Measurements from ENCODE around the gene RHBDL1. TPM values are rescaled to one million over a fixed set of nuclear protein-coding genes. Genes with fewer than 3 reads are reported as not detected.

The RHBDL1 gene
- polyA plus RNA-seq, 1 donor from 2014 or later = 7.2 TPM

- Histone ChIP-seq H3K4me2 (ENCODE audit: low read length) (no peak within 1 kb of the TSS), H3K4me3 (ENCODE audit: low read length) (no peak within 1 kb of the TSS), H3K79me2 (replicated peaks; ENCODE audit: insufficient read depth, low read length) (no peaks in the 10 kb centered on the region), H4K20me1 (ENCODE audit: insufficient read depth) (no peaks in the 10 kb centered on the region), H3K9me3 (ENCODE audit: low read length) (no peaks in the 10 kb centered on the region), H3K9ac (ENCODE audit: low read length) (no peak within 1 kb of the TSS), H2AFZ (ENCODE audit: low read depth, low read length) (no peak within 1 kb of the TSS), H3F3A (ENCODE audit: insufficient read depth, low read length, poor library complexity, severe bottlenecking) (no peaks in the 10 kb centered on the region), H3K27me3 (ENCODE audit: insufficient read depth, low read depth, low read length) (no peaks in the 10 kb centered on the region), H3K27ac (ENCODE audit: low read length) (no peak within 1 kb of the TSS), H3K36me3 (ENCODE audit: insufficient read depth, low read length) (no peaks in the 10 kb centered on the region), H3K9me2 (ENCODE audit: insufficient read depth, low read length) (no peaks in the 10 kb centered on the region)
- no peak for TF ChIP-seq CTCF (IDR thresholded peaks at IDR 0.05; ENCODE audit: poor library complexity, severe bottlenecking)
- no peak for TF ChIP-seq EP300 (conservative IDR thresholded peaks at IDR 0.05; ENCODE audit: poor library complexity, severe bottlenecking)
- no peak for TF ChIP-seq POLR2AphosphoS5 (IDR thresholded peaks at IDR 0.05)
- TF ChIP-seq RAD21 (conservative IDR thresholded peaks at IDR 0.05) = no peak
- TF ChIP-seq SMC3 (conservative IDR thresholded peaks at IDR 0.05; ENCODE audit: poor library complexity) = no peak
- no peak for TF ChIP-seq REST (IDR thresholded peaks at IDR 0.05; ENCODE audit: borderline replicate concordance)
- TF ChIP-seq TAF1 (IDR thresholded peaks at IDR 0.05; ENCODE audit: low read depth) = no peak
- TF ChIP-seq MXI1 (conservative IDR thresholded peaks at IDR 0.05; ENCODE audit: poor library complexity, severe bottlenecking) = no peak
- TF ChIP-seq EZH2 (IDR thresholded peaks at IDR 0.05; ENCODE audit: borderline replicate concordance, insufficient read depth, low read length, poor library complexity, severe bottlenecking) = no peak
Measured at GRCh38 chr16:630815-631405, 44.6 kb upstream of the RHBDL1 start, which contains the start of gene WFIKKN1. Gene WFIKKN1 (plus strand): TSS chr16:630985. CDS start chr16:631254, 269 bp downstream.

- no peak overlapping the region for H3K27ac ChIP-seq (ENCODE audit: low read length)
Measured at GRCh38 chr16:631808-632358, 43.6 kb upstream of the RHBDL1 start.

More at GRCh38 chr16:631808-632358, 43.6 kb upstream of the RHBDL1 start:
- H3K36me3 ChIP-seq (ENCODE audit: insufficient read depth, low read length) = no peaks in the 10 kb centered on the region
- H3K79me2 ChIP-seq (replicated peaks; ENCODE audit: insufficient read depth, low read length) = no peaks in the 10 kb centered on the region
- no peaks in the 10 kb centered on the region for H3K9me3 ChIP-seq (ENCODE audit: low read length)
- no peak overlapping the region for H3K9ac ChIP-seq (ENCODE audit: low read length)
- no peak overlapping the region for H3K4me3 ChIP-seq (ENCODE audit: low read length)
- no peak overlapping the region for H2AFZ ChIP-seq (ENCODE audit: low read depth, low read length)
- TF ChIP-seq MXI1 (conservative IDR thresholded peaks at IDR 0.05; ENCODE audit: poor library complexity, severe bottlenecking) = no peak
- TF ChIP-seq EZH2 (IDR thresholded peaks at IDR 0.05; ENCODE audit: borderline replicate concordance, insufficient read depth, low read length, poor library complexity, severe bottlenecking) = no peak
- TF ChIP-seq REST (IDR thresholded peaks at IDR 0.05; ENCODE audit: borderline replicate concordance) = no peak
- TF ChIP-seq RAD21 (conservative IDR thresholded peaks at IDR 0.05) = no peak
- TF ChIP-seq POLR2AphosphoS5 (IDR thresholded peaks at IDR 0.05) = no peak
- no peak for TF ChIP-seq CTCF (IDR thresholded peaks at IDR 0.05; ENCODE audit: poor library complexity, severe bottlenecking)
- TF ChIP-seq EP300 (conservative IDR thresholded peaks at IDR 0.05; ENCODE audit: poor library complexity, severe bottlenecking) = no peak
- TF ChIP-seq TAF1 (IDR thresholded peaks at IDR 0.05; ENCODE audit: low read depth) = no peak
- no peak for TF ChIP-seq SMC3 (conservative IDR thresholded peaks at IDR 0.05; ENCODE audit: poor library complexity)
- H3K27me3 ChIP-seq (ENCODE audit: insufficient read depth, low read depth, low read length) = no peaks in the 10 kb centered on the region
- H3F3A ChIP-seq (ENCODE audit: insufficient read depth, low read length, poor library complexity, severe bottlenecking) = no peaks in the 10 kb centered on the region
- no peak overlapping the region for H3K4me2 ChIP-seq (ENCODE audit: low read length)
- no peaks in the 10 kb centered on the region for H4K20me1 ChIP-seq (ENCODE audit: insufficient read depth)
- H3K9me2 ChIP-seq (ENCODE audit: insufficient read depth, low read length) = no peaks in the 10 kb centered on the region
